ENCODE data around the gene KCTD8.

The KCTD8 gene

DNA sequence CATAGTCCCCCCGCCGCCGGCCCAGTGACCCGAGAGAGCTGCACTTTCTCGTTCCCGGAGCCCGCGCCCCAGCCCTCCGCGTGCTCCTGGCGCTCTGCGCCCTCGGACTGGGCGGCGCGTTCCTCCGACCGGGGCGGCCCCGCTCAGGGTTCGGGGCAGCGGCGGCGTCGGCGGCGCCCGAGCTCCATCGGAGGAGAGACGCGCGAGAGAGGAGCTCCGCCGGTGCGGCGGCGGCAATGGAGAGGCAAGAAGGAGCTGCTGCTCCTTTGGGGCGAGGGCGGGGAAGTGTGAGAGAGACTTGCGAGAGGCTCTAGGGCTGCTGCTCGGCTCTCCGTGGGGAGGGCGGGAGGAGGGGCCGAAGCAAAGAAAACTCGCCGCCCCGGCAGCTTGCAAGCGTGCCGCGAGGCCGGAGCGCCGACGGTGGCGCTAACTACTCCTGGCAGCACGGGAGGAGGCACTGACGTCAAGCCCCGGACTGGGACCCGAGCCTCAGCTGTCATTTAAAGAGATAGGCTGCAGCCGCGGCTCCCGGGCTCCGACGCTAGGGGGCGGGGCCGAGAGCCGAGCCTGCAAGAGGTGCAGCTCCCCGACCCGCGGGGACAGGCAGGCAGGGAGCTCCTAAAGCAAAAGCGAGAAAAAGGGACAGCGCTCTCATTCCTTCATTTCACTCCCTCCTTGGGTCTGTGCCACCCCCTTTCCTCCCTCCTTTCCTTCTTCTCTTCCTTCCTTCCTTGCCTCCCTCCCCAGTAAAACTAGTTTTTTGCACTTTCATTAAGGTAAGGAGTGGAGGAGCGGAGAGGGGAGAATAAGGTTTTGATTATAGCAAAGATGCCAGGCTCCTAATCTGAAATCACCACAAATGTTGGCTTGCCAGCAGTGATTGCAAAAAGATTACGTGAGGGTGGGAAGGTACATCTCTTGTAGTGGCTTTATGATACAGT, at the start of gene KCTD8:
TSS of gene KCTD8 (minus strand) at position 289 of the 941 bp plus-strand sequence.
- no peaks in the 10 kb centered on the region for H3K36me3 ChIP-seq
- peak within 1 kb of the TSS; percentile 51 to 64 for H3K4me3 ChIP-seq
- H3K9me3 ChIP-seq, result no peaks in the 10 kb centered on the region
- peaks cover 0 to 35% (median 26%) of the 10 kb centered on the region in 4 donors for H3K4me1 ChIP-seq
- intact Hi-C loops (cut with DNase I; ENCODE audit: low total_unique reads), result no loop called here
- H3K27ac ChIP-seq, result peak within 1 kb of the TSS; percentile 46 to 92
- DNase-seq, result peak; percentile 76 to 94
- H3K27me3 ChIP-seq, result peaks cover 0 to 41% of the 10 kb centered on the region in 2 donors
- TF ChIP-seq CTCF (IDR thresholded peaks at IDR 0.05), result peak; percentile 29 to 57

GRCh38 chr4:44494810-44495701, 46.4 kb upstream of the KCTD8 start:
- no peak overlapping the region for H3K4me3 ChIP-seq
- H3K27me3 ChIP-seq, result no peaks in the 10 kb centered on the region
- no peaks in the 10 kb centered on the region for H3K9me3 ChIP-seq
- H3K27ac ChIP-seq, result no peak overlapping the region
- intact Hi-C loops (cut with DNase I; ENCODE audit: low total_unique reads), result no loop called here
- H3K36me3 ChIP-seq, result no peaks in the 10 kb centered on the region
- DNase-seq, result no peak
- TF ChIP-seq CTCF (IDR thresholded peaks at IDR 0.05), result no peak
- no peaks in the 10 kb centered on the region for H3K4me1 ChIP-seq

DNA sequence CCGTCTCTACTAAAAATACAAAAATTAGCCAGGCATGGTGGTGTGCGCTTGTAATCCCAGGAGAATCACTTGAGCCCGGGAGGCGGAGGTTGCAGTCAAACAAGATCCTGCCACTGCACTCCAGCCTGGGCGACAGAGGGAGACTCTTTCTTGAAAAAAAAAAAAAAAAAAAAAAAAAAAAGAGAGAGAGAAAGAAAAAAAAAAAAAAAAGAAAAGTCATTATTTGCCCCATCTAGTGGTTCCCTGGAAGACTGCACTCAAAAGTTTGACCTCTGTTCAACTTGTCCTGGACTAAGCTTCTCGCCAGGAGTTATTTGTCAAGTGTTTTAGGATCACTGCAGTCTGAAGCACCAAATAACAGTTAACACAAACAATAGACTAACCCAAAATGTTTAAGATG, 45.3 kb upstream of the KCTD8 start:
- DNase-seq, result no peak
- Histone ChIP-seq H3K27ac (no peak overlapping the region), H3K4me1 (no peaks in the 10 kb centered on the region), H3K36me3 (no peaks in the 10 kb centered on the region), H3K4me3 (no peak overlapping the region), H3K27me3 (no peaks in the 10 kb centered on the region), H3K9me3 (no peaks in the 10 kb centered on the region)
- no peak for TF ChIP-seq CTCF (IDR thresholded peaks at IDR 0.05)
- intact Hi-C loops (cut with DNase I; ENCODE audit: low total_unique reads), result no loop called here

GRCh38 chr4:44487341-44487740, 38.7 kb upstream of the KCTD8 start:
- Histone ChIP-seq H3K9me3 (peaks cover 0 to 6% (median 0%) of the 10 kb centered on the region in 3 donors), H3K4me3 (no peak overlapping the region), H3K36me3 (no peaks in the 10 kb centered on the region), H3K27ac (no peak overlapping the region), H3K27me3 (no peaks in the 10 kb centered on the region), H3K4me1 (no peaks in the 10 kb centered on the region)
- no peak for TF ChIP-seq CTCF (IDR thresholded peaks at IDR 0.05)
- intact Hi-C loops (cut with DNase I; ENCODE audit: low total_unique reads), result no loop called here
- DNase-seq, result no peak

- Histone ChIP-seq H3K27me3 (no peaks in the 10 kb centered on the region), H3K27ac (no peak overlapping the region), H3K9me3 (peaks cover 0 to 7% (median 0%) of the 10 kb centered on the region in 3 donors), H3K4me1 (no peaks in the 10 kb centered on the region), H3K36me3 (no peaks in the 10 kb centered on the region), H3K4me3 (no peak overlapping the region)
- intact Hi-C loops (cut with DNase I; ENCODE audit: low total_unique reads), result no loop called here
- DNase-seq, result no peak
- no peak for TF ChIP-seq CTCF (IDR thresholded peaks at IDR 0.05)
Observed at GRCh38 chr4:44479731-44480130, 31.1 kb upstream of the KCTD8 start.
